Peyer's patch (tissue), 4 donors: Measurements from ENCODE around the gene RNASEH2A.

Experiments
- CTCF ChIP-seq, 6 experiments: fragments of 450-650 bp in 4 of 6; fragments of 200-600 bp in 2 of 6; sonication (generic) in 1 of 6; IDR thresholded peaks; one replicate each; pipeline ENCODE4 v1.5.1; 2017 to 2019; ENCODE audit warnings: antibody characterized with exemption in 6 of 6, mild to moderate bottlenecking in 3 of 6, moderate library complexity in 1 of 6
- POLR2A ChIP-seq, 2 donors: fragments of 450-650 bp; IDR thresholded peaks; one replicate each; pipeline ENCODE4 v1.5.1; 2017; ENCODE audit warnings: antibody characterized with exemption in 2 of 2, mild to moderate bottlenecking in 2 of 2, moderate library complexity in 2 of 2

- no peak for TF ChIP-seq CTCF (IDR thresholded peaks at IDR 0.05)
- TF ChIP-seq POLR2A (IDR thresholded peaks at IDR 0.05), result no peak
These were observed 35.5 kb upstream of the RNASEH2A start for GRCh38 chr19:12770922-12771321.
